ENCODE results near the gene GNB5. TPM values are rescaled to one million over a fixed set of nuclear protein-coding genes. Genes with fewer than 3 reads are reported as not detected.

The GNB5 gene
- polyA plus RNA-seq, 2 donors = 5.1 to 8.7 TPM

DNA sequence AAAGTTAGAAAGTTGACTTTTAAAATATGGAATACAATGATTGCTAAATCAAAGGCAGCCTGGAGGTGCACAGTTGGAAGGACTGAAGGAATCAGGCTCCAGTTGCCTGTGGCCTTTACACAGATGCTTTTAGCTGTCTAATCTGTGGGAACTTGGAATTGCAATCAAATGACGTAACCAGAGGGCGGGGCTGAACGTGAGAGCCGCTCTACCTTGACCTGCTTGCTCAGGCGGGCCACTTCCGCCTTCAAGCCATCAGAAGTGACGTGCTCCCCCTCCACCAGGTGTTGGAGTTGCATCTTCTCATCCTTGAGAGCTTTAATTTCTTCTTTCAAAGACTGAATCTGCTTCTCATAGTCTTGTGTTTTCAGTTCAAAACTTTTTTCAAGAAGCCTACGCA lies 37.7 kb upstream of the GNB5 start:
- 45 to 53% methylated on average over 8 of the region's 8 CpGs for WGBS, 2 donors
- Histone ChIP-seq H3K36me3 (ENCODE audit: control insufficient read depth in 2 of 2, insufficient read depth in 2 of 2, low read length in 1 of 2) (peaks cover 4 to 5% of the 10 kb centered on the region in 2 donors), H3K4me3 (ENCODE audit: low read depth in 1 of 2, low read length in 2 of 2) (no peak overlapping the region), H3K9me3 (ENCODE audit: control insufficient read depth in 2 of 2, insufficient read depth in 1 of 2, low read depth in 1 of 2, low read length in 1 of 2) (no peaks in the 10 kb centered on the region), H3K27me3 (ENCODE audit: control insufficient read depth in 1 of 2, insufficient read depth in 2 of 2, low read length in 2 of 2) (no peaks in the 10 kb centered on the region), H3K4me1 (ENCODE audit: control insufficient read depth in 2 of 2, insufficient read depth in 2 of 2, low read length in 1 of 2) (no peaks in the 10 kb centered on the region), H3K27ac (ENCODE audit: low read depth in 2 of 2, low read length in 1 of 2) (no peak overlapping the region)

DNA sequence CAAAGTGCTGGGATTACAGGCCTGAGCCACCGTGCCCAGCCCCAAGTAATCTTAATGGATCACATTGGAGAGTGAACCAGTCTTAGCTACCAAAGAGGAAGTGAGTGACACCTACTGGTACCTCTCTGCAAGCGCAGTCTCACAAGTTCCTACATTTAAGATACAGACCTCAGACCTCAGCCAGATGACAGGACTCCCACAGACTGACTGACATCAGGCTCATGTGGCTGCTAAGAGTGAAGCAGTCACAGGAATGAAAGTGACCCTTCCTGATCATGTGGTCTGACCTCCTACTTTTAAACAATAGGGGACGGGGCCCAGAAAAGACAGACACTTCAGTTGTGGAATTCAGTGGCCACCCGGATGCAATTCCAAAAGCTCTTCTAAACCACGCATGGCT lies 36.3 kb upstream of the GNB5 start:
- Histone ChIP-seq H3K36me3 (ENCODE audit: control insufficient read depth in 2 of 2, insufficient read depth in 2 of 2, low read length in 1 of 2) (peaks cover 3 to 4% of the 10 kb centered on the region in 2 donors), H3K4me1 (ENCODE audit: control insufficient read depth in 2 of 2, insufficient read depth in 2 of 2, low read length in 1 of 2) (no peaks in the 10 kb centered on the region), H3K9me3 (ENCODE audit: control insufficient read depth in 2 of 2, insufficient read depth in 1 of 2, low read depth in 1 of 2, low read length in 1 of 2) (no peaks in the 10 kb centered on the region), H3K4me3 (ENCODE audit: low read depth in 1 of 2, low read length in 2 of 2) (no peak overlapping the region), H3K27ac (ENCODE audit: low read depth in 2 of 2, low read length in 1 of 2) (no peak overlapping the region), H3K27me3 (ENCODE audit: control insufficient read depth in 1 of 2, insufficient read depth in 2 of 2, low read length in 2 of 2) (no peaks in the 10 kb centered on the region)
- 47 to 57% methylated on average over 5 of the region's 5 CpGs for WGBS, 2 donors

DNA sequence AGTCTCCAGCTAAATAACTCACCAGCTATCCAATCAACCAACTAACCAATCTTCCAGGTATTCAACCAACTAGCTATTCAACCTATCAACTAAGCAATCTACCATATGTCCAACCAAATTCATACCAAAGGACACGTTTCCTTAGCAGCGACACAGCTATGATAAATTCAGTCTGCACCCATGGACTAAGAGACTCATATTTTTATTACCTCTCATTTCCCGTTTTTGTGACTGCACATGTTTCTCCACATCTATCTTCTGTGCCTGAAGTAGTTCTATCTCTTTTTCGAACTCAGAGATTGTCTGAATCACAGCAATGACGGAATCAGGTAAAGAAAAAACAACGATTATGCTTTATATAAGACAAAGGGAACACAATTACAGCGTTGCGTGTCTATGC lies 34.0 kb upstream of the GNB5 start:
- Histone ChIP-seq H3K27me3 (ENCODE audit: control insufficient read depth in 1 of 2, insufficient read depth in 2 of 2, low read length in 2 of 2) (no peaks in the 10 kb centered on the region), H3K4me3 (ENCODE audit: low read depth in 1 of 2, low read length in 2 of 2) (no peak overlapping the region), H3K9me3 (ENCODE audit: control insufficient read depth in 2 of 2, insufficient read depth in 1 of 2, low read depth in 1 of 2, low read length in 1 of 2) (no peaks in the 10 kb centered on the region), H3K27ac (ENCODE audit: low read depth in 2 of 2, low read length in 1 of 2) (no peak overlapping the region), H3K36me3 (ENCODE audit: control insufficient read depth in 2 of 2, insufficient read depth in 2 of 2, low read length in 1 of 2) (peaks cover 4% of the 10 kb centered on the region in 2 donors), H3K4me1 (ENCODE audit: control insufficient read depth in 2 of 2, insufficient read depth in 2 of 2, low read length in 1 of 2) (no peaks in the 10 kb centered on the region)
- WGBS, 2 donors = 88% methylated on average over 8 of the region's 8 CpGs

DNA sequence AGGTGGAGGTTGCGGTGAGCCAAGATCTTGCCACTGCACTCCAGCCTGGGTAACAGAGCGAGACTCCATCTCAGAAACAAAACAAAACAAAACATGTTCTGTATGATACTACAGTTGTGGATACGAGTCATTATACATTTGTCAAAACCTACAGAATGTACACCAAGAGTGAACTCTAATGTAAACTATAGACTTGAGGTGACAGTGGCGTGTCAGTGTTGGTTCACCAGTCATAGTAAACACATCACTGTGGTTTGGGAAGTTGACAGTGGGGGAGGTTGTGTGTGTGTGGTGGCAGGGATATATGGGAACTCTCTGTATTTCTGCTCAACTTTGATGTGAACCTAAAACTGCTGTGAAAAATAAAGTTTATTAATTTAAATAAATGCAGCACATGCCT lies 33.0 kb upstream of the GNB5 start:
- no peaks in the 10 kb centered on the region for H3K4me1 ChIP-seq (ENCODE audit: control insufficient read depth in 2 of 2, insufficient read depth in 2 of 2, low read length in 1 of 2)
- no peak overlapping the region for H3K4me3 ChIP-seq (ENCODE audit: low read depth in 1 of 2, low read length in 2 of 2)
- no peaks in the 10 kb centered on the region for H3K9me3 ChIP-seq (ENCODE audit: control insufficient read depth in 2 of 2, insufficient read depth in 1 of 2, low read depth in 1 of 2, low read length in 1 of 2)
- H3K27me3 ChIP-seq (ENCODE audit: control insufficient read depth in 1 of 2, insufficient read depth in 2 of 2, low read length in 2 of 2) = no peaks in the 10 kb centered on the region
- H3K27ac ChIP-seq (ENCODE audit: low read depth in 2 of 2, low read length in 1 of 2) = no peak overlapping the region
- peaks cover 4 to 7% of the 10 kb centered on the region in 2 donors for H3K36me3 ChIP-seq (ENCODE audit: control insufficient read depth in 2 of 2, insufficient read depth in 2 of 2, low read length in 1 of 2)
- 88 to 90% methylated on average over 4 of the region's 4 CpGs for WGBS, 2 donors

DNA sequence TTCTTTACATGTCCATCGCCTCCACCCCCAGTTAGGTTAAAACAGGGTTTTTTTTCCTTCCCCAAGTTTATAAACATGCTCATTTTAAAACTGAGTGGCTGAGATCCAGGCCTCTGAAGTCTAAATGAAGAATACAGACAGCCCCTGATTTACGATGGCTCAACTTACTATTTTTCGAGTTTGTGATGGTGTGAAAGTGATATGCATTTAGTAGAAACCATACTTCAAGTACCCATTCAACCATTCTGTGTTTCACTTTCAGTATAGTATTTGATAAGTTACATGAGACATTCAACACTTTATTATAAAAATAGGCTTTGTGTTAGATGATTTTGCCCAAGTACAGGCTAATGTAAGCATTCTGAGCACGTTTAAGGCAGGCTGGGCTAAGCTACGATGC lies 30.5 kb upstream of the GNB5 start:
- Histone ChIP-seq H3K36me3 (ENCODE audit: control insufficient read depth in 2 of 2, insufficient read depth in 2 of 2, low read length in 1 of 2) (peaks cover 4 to 13% of the 10 kb centered on the region in 2 donors), H3K9me3 (ENCODE audit: control insufficient read depth in 2 of 2, insufficient read depth in 1 of 2, low read depth in 1 of 2, low read length in 1 of 2) (no peaks in the 10 kb centered on the region), H3K4me3 (ENCODE audit: low read depth in 1 of 2, low read length in 2 of 2) (no peak overlapping the region), H3K4me1 (ENCODE audit: control insufficient read depth in 2 of 2, insufficient read depth in 2 of 2, low read length in 1 of 2) (no peaks in the 10 kb centered on the region), H3K27me3 (ENCODE audit: control insufficient read depth in 1 of 2, insufficient read depth in 2 of 2, low read length in 2 of 2) (no peaks in the 10 kb centered on the region), H3K27ac (ENCODE audit: low read depth in 2 of 2, low read length in 1 of 2) (peak overlapping the region in 1 of 2 donors; percentile 24)
- 71 to 74% methylated on average over 5 of the region's 5 CpGs for WGBS, 2 donors

DNA sequence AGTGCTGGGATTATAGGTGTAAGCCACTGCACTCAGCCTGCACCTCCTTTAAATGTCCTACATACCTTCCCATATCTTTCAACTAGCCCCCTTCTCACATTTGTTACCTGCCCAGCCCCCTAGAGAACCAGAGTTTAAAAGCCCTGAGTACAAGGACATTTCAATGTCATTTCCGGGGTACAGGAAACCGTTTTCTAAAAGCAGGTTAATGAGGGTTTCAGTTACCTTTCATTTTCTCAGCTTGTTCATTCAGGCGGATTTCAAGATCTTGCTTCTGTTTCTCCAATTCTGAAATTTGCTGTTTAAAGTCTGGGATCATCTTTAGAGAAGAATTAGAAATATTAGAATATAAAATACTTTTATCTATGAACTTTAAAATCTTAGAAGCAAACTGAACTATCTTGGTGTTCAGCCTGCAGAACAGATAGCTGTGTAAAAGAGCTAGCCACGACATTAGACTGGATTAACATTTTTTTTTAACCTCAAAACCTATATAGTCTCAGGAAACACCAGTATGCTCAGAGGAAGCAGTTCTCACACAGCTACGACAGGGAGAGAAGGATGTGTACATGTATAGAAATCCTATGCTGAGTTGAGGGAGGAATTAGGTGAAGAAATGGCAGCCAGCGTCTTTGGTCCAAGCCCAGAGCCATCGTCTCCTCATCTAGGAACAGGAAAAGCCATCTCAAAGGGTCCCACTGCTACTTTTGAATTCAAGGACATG lies 29.9 kb upstream of the GNB5 start:
- Histone ChIP-seq H3K9me3 (ENCODE audit: control insufficient read depth in 2 of 2, insufficient read depth in 1 of 2, low read depth in 1 of 2, low read length in 1 of 2) (no peaks in the 10 kb centered on the region), H3K4me3 (ENCODE audit: low read depth in 1 of 2, low read length in 2 of 2) (no peak overlapping the region), H3K27ac (ENCODE audit: low read depth in 2 of 2, low read length in 1 of 2) (peak overlapping the region in 1 of 2 donors; percentile 24), H3K36me3 (ENCODE audit: control insufficient read depth in 2 of 2, insufficient read depth in 2 of 2, low read length in 1 of 2) (peaks cover 1 to 15% of the 10 kb centered on the region in 2 donors), H3K27me3 (ENCODE audit: control insufficient read depth in 1 of 2, insufficient read depth in 2 of 2, low read length in 2 of 2) (no peaks in the 10 kb centered on the region), H3K4me1 (ENCODE audit: control insufficient read depth in 2 of 2, insufficient read depth in 2 of 2, low read length in 1 of 2) (no peaks in the 10 kb centered on the region)
- 74 to 76% methylated on average over 7 of the region's 7 CpGs for WGBS, 2 donors

DNA sequence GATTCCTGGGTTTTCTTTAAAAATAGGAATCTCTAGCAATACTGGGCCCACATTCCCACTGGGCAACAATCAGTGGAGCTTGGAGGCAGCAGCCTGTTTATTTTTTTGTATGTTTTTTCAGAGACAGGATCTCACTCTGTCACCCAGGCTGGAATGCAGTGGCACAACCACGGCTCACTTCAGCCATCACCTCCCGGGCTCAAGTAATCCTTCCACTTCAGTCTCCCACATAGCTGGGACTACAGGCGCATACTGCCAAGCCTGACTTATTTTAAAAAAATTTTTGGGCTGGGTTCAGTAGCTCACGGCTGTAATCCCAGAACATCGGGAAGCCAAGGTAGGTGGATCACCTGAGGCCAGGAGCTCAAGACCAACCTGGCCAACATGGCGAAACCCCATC lies 29.1 kb upstream of the GNB5 start:
- H3K9me3 ChIP-seq (ENCODE audit: control insufficient read depth in 2 of 2, insufficient read depth in 1 of 2, low read depth in 1 of 2, low read length in 1 of 2) = no peaks in the 10 kb centered on the region
- H3K27me3 ChIP-seq (ENCODE audit: control insufficient read depth in 1 of 2, insufficient read depth in 2 of 2, low read length in 2 of 2) = no peaks in the 10 kb centered on the region
- no peak overlapping the region for H3K27ac ChIP-seq (ENCODE audit: low read depth in 2 of 2, low read length in 1 of 2)
- H3K4me1 ChIP-seq (ENCODE audit: control insufficient read depth in 2 of 2, insufficient read depth in 2 of 2, low read length in 1 of 2) = no peaks in the 10 kb centered on the region
- 59 to 66% methylated on average over 6 of the region's 6 CpGs for WGBS, 2 donors
- H3K4me3 ChIP-seq (ENCODE audit: low read depth in 1 of 2, low read length in 2 of 2) = no peak overlapping the region
- peaks cover 0 to 15% of the 10 kb centered on the region in 2 donors for H3K36me3 ChIP-seq (ENCODE audit: control insufficient read depth in 2 of 2, insufficient read depth in 2 of 2, low read length in 1 of 2)

DNA sequence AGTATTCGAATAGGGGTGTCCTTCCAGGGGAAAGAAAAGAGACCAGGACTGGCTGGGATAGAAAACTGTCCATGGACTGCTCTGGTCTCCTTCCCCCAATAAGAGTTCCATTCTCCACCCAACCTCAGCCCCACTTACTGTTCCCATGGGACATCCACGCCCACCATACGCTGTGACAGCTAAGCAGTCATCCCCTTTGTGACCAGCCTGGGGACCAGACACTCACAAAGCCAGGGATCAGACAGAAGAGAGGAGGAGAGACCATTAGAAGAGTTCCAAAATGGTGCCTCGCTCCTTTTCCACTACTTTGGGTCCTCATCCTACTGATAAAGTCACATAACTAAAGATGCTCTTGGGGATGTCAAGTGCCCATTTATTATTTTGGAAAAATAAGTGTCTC lies 27.6 kb upstream of the GNB5 start:
- 94 to 97% methylated on average over 4 of the region's 4 CpGs for WGBS, 2 donors
- Histone ChIP-seq H3K4me3 (ENCODE audit: low read depth in 1 of 2, low read length in 2 of 2) (no peak overlapping the region), H3K27me3 (ENCODE audit: control insufficient read depth in 1 of 2, insufficient read depth in 2 of 2, low read length in 2 of 2) (no peaks in the 10 kb centered on the region), H3K4me1 (ENCODE audit: control insufficient read depth in 2 of 2, insufficient read depth in 2 of 2, low read length in 1 of 2) (no peaks in the 10 kb centered on the region), H3K9me3 (ENCODE audit: control insufficient read depth in 2 of 2, insufficient read depth in 1 of 2, low read depth in 1 of 2, low read length in 1 of 2) (no peaks in the 10 kb centered on the region), H3K27ac (ENCODE audit: low read depth in 2 of 2, low read length in 1 of 2) (no peak overlapping the region), H3K36me3 (ENCODE audit: control insufficient read depth in 2 of 2, insufficient read depth in 2 of 2, low read length in 1 of 2) (peaks cover 0 to 15% of the 10 kb centered on the region in 2 donors)

DNA sequence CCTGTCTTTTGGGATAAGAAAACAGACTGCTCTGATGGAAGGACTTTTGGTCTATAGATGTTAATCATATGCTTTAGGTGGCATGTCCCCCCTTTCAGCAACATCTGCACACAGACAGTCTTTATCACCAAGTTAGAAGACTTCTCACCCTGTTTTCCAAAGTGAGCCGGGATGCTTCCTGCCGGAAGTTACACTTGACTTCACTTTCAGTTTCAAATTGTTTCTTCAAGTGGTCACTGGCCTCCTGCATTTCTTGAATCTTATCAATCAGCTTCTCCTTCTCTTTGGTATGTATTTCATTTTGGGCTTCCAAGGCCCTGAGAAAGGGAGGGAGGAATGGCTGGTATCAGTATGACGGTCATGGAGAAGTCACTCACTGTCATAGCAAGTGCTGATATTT lies 27.2 kb upstream of the GNB5 start:
- WGBS, 2 donors = 82 to 91% methylated on average over 3 of the region's 3 CpGs

DNA sequence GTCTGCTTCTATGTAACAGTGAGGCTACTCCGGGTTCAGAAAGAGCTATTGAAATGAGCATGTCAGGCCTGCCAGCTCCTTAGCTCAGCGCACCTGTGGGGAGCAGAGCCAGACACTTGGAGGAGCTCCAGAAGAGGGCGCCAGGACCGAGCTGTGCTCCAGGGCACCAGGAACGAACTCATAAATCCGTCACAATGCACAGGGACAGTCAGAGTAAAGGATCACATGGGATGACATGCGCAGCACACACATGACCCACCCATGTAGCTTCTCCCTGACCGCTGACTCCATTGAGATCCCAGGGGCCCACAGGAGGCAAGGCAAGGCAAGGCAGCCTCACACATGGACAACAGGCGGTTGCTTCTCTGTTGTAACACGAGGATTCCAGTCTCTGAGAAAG lies 26.0 kb upstream of the GNB5 start:
- no peak overlapping the region for H3K4me3 ChIP-seq (ENCODE audit: low read depth in 1 of 2, low read length in 2 of 2)
- H3K9me3 ChIP-seq (ENCODE audit: control insufficient read depth in 2 of 2, insufficient read depth in 1 of 2, low read depth in 1 of 2, low read length in 1 of 2) = no peaks in the 10 kb centered on the region
- peaks cover 6 to 18% of the 10 kb centered on the region in 2 donors for H3K36me3 ChIP-seq (ENCODE audit: control insufficient read depth in 2 of 2, insufficient read depth in 2 of 2, low read length in 1 of 2)
- H3K27ac ChIP-seq (ENCODE audit: low read depth in 2 of 2, low read length in 1 of 2) = no peak overlapping the region
- WGBS, 2 donors = 63 to 69% methylated on average over 10 of the region's 10 CpGs
- H3K27me3 ChIP-seq (ENCODE audit: control insufficient read depth in 1 of 2, insufficient read depth in 2 of 2, low read length in 2 of 2) = no peaks in the 10 kb centered on the region
- no peaks in the 10 kb centered on the region for H3K4me1 ChIP-seq (ENCODE audit: control insufficient read depth in 2 of 2, insufficient read depth in 2 of 2, low read length in 1 of 2)

More for the DNA sequence above, 27.2 kb upstream of the GNB5 start:
- H3K4me3 ChIP-seq (ENCODE audit: low read depth in 1 of 2, low read length in 2 of 2) = no peak overlapping the region
- no peaks in the 10 kb centered on the region for H3K4me1 ChIP-seq (ENCODE audit: control insufficient read depth in 2 of 2, insufficient read depth in 2 of 2, low read length in 1 of 2)
- H3K27ac ChIP-seq (ENCODE audit: low read depth in 2 of 2, low read length in 1 of 2) = no peak overlapping the region
- no peaks in the 10 kb centered on the region for H3K27me3 ChIP-seq (ENCODE audit: control insufficient read depth in 1 of 2, insufficient read depth in 2 of 2, low read length in 2 of 2)
- H3K9me3 ChIP-seq (ENCODE audit: control insufficient read depth in 2 of 2, insufficient read depth in 1 of 2, low read depth in 1 of 2, low read length in 1 of 2) = no peaks in the 10 kb centered on the region
- H3K36me3 ChIP-seq (ENCODE audit: control insufficient read depth in 2 of 2, insufficient read depth in 2 of 2, low read length in 1 of 2) = peaks cover 0 to 15% of the 10 kb centered on the region in 2 donors
